Psoas muscle (tissue), 8 donors: ENCODE data around the gene HS3ST4. TPM values are rescaled to one million over a fixed set of nuclear protein-coding genes. Genes with fewer than 3 reads are reported as not detected.

ENCODE experiments used
- ATAC-seq, 4 donors: fragments of 200-7000 bp; cut with Tn5 transposase; one replicate each; pipeline ENCODE4 v1.9.1; 2020; ENCODE audit warnings: moderate library complexity in 3 of 4, mild to moderate bottlenecking in 2 of 4
- DNase-seq, 2 donors: peaks; one replicate each; pipeline ENCODE4 v3.0.0-alpha.2; 2020
- H3K27ac ChIP-seq: fragments of 200-600 bp; one replicate; pipeline ENCODE4 v1.8.0; 2022
- H3K27me3 ChIP-seq, 3 donors: fragments of 200-600 bp in 1 of 3; one replicate each; pipeline versions ENCODE4 v1.6.1 to v1.8.0; 2013 to 2022; ENCODE audit warnings: low read length in 2 of 3, mild to moderate bottlenecking in 2 of 3, moderate library complexity in 1 of 3; ENCODE audit not compliant: insufficient read depth in 3 of 3
- H3K36me3 ChIP-seq, 2 donors: fragments of 200-600 bp in 1 of 2; one replicate each; pipeline versions ENCODE4 v1.6.1 to v1.8.0; 2013 to 2022; ENCODE audit warnings: low read depth in 1 of 2, mild to moderate bottlenecking in 1 of 2, moderate library complexity in 1 of 2; ENCODE audit not compliant: insufficient read depth in 1 of 2
- H3K4me1 ChIP-seq: fragments of 200-600 bp; one replicate; pipeline ENCODE4 v1.8.0; 2022
- H3K4me3 ChIP-seq: fragments of 200-600 bp; one replicate; pipeline ENCODE4 v1.8.0; 2022; ENCODE audit warnings: mild to moderate bottlenecking
- H3K9me3 ChIP-seq: fragments of 200-600 bp; one replicate; pipeline ENCODE4 v1.8.0; 2022
- CTCF ChIP-seq: fragments of 200-600 bp; IDR thresholded peaks from one replicate; pipeline ENCODE4 v1.8.0; 2022; ENCODE audit warnings: antibody characterized with exemption
- WGBS, 3 donors: extraction: QIAGEN DNeasy Blood & Tissue Kit; methylation state at CpG; one replicate each; pipeline versions ENCODE4 v1.1.6 to v1.1.7; 2013; 5-methylcytosine and 5-hydroxymethylcytosine counted together
- intact Hi-C, 2 donors: fragments of 100-400 bp; cut with DNase I; formaldehyde crosslinking; loops; one replicate each; pipeline versions ENCODE4 v1.11.0 to v1.14.2; 2022
- polyA plus RNA-seq, 3 donors: library from polyadenylated mRNA; stranded (reverse); fragments of 200-250 nt; gene quantifications; one replicate each; pipeline ENCODE4 v1.2.3, GENCODE V29; 2013
- total RNA-seq, 4 donors: library from RNA; stranded (reverse); fragmentation: NEBNext Ultra II Directional in 2 of 4; extraction: Animal tissue kit (Norgen Biotek cat#: 25700) in 2 of 4; gene quantifications; one replicate each; pipeline versions ENCODE4 v1.2.1 to v1.2.4, GENCODE V29; 2021 to 2023
- donor health status: healthy with polysubstance abuse.
- donor health status: DM: no; HTN: no; CAD: no; lungs with moderate emphysema.
- donor health status: Bipolar disorder and iron deficiency.
- donor health status: healthy.
- donor health status: DM: yes; HTN: yes; CAD: no.
- donor health status: DM: no; HTN: no; CAD: no.
- donor health status: DM: no; HTN: no; CAD: no.
- donor health status: DM: yes; HTN: yes; CAD: no.

Gene HS3ST4
- total and polyA plus RNA-seq, 7 donors = 0.01 TPM; not detected in 6

DNA sequence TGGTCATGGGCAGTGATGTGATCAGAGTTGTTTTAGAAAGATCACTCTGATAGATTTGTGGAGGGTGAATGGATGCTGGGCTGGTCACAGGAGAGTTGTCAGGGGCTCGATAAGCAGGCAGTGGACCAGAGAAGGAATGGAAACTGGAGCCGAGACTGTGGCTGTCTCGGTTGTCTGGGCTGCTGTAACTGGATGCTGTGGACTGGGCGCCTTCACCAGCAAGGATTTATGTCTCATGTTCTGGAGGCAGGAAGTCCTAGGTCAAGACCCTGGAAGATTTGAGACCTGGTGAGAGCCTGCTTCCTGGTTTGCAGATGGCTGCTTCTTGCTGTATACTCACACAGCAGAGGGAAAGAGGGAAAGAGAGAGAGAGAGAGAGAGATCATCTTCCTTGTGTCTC is 203.6 kb downstream of the HS3ST4 start:
- no peak for DNase-seq
- no peak for TF ChIP-seq CTCF
- Histone ChIP-seq H3K27me3 (no peaks in the 10 kb centered on the region), H3K9me3 (no peaks in the 10 kb centered on the region), H3K36me3 (no peaks in the 10 kb centered on the region), H3K4me3 (no peak overlapping the region), H3K4me1 (no peaks in the 10 kb centered on the region), H3K27ac (no peak overlapping the region)
- intact Hi-C loops = no loop called here
- 30 to 33% (median 31%) methylated on average over 4 of the region's 4 CpGs for WGBS, 3 donors
- ATAC-seq = no peak

DNA sequence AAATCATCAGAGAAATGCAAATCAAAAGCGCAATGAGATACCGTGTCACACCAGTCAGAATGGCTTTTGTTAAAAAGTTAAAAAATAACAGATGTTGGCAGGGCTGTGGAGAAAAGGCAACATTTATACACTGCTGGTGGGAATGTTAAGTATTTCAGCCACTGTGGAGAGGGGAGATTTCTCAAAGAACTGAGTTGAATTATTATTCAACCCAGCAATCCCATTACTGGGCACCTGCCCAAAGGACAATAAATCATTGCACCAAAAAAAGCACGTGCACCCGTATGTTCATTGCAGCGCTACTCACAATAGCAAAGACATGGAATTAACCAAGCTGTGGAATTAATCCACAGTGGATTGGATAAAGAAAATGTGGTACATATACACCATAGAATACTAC is 204.7 kb downstream of the HS3ST4 start:
- no peak overlapping the region for H3K27ac ChIP-seq
- intact Hi-C loops = no loop called here
- no peaks in the 10 kb centered on the region for H3K27me3 ChIP-seq
- no peaks in the 10 kb centered on the region for H3K9me3 ChIP-seq
- whole genome bisulfite sequencing, 3 donors = 19 to 26% (median 25%) methylated on average over 5 of the region's 5 CpGs
- H3K4me3 ChIP-seq = no peak overlapping the region
- TF ChIP-seq CTCF = no peak
- no peak for ATAC-seq
- DNase-seq = no peak
- H3K36me3 ChIP-seq = no peaks in the 10 kb centered on the region
- no peaks in the 10 kb centered on the region for H3K4me1 ChIP-seq

DNA sequence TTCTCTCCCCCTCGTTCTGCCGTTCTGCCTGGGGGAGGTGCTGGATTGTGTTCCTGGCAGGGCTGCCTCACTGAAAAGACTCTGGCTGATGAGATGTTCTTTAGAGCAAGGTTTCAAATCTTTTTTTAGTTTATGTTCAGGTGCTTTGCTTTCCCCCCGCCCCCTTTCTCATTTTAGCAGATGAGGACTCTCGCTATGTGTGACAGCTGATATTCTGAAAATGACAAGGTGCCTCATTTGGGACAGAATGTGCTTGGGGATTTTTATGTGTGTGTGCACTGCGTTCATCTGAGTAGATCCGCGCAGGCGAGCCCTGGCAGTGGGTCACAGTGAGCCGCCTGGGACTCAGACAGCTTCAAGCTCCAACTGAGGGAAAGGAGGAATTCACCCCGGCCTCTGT is 205.9 kb downstream of the HS3ST4 start:
- no peaks in the 10 kb centered on the region for H3K4me1 ChIP-seq
- no peak overlapping the region for H3K4me3 ChIP-seq
- no peaks in the 10 kb centered on the region for H3K9me3 ChIP-seq
- DNase-seq = no peak
- H3K27me3 ChIP-seq = no peaks in the 10 kb centered on the region
- no peak overlapping the region for H3K27ac ChIP-seq
- no peak for ATAC-seq
- intact Hi-C loops = no loop called here
- no peaks in the 10 kb centered on the region for H3K36me3 ChIP-seq
- TF ChIP-seq CTCF = no peak
- WGBS, 3 donors = 39 to 52% (median 43%) methylated on average over 10 of the region's 10 CpGs

- no peak for DNase-seq
- WGBS, 3 donors = 82 to 85% (median 84%) methylated on average over 6 of the region's 6 CpGs
- TF ChIP-seq CTCF = no peak
These were observed 214.1 kb downstream of the HS3ST4 start for GRCh38 chr16:25905810-25906209.

GRCh38 chr16:25910971-25911370 is 219.2 kb downstream of the HS3ST4 start:
- H3K27ac ChIP-seq = no peak overlapping the region
- DNase-seq (no peak), ATAC-seq (no peak)
- 54 to 66% (median 59%) methylated on average over 2 of the region's 2 CpGs for WGBS, 3 donors
- H3K27me3 ChIP-seq = no peaks in the 10 kb centered on the region
- H3K9me3 ChIP-seq = no peaks in the 10 kb centered on the region
- no peaks in the 10 kb centered on the region for H3K4me1 ChIP-seq
- intact Hi-C loops = loop anchor here in 1 of 2 donors (5.0 kb wide), 1 partner anchor 1794 kb away; no protein-coding TSS in a partner anchor
- H3K36me3 ChIP-seq = no peaks in the 10 kb centered on the region
- TF ChIP-seq CTCF = no peak
- no peak overlapping the region for H3K4me3 ChIP-seq

More at GRCh38 chr16:25905810-25906209, 214.1 kb downstream of the HS3ST4 start:
- ATAC-seq = no peak
- intact Hi-C loops = no loop called here
- no peaks in the 10 kb centered on the region for H3K27me3 ChIP-seq
- no peak overlapping the region for H3K4me3 ChIP-seq
- no peaks in the 10 kb centered on the region for H3K4me1 ChIP-seq
- H3K9me3 ChIP-seq = no peaks in the 10 kb centered on the region
- H3K27ac ChIP-seq = no peak overlapping the region
- no peaks in the 10 kb centered on the region for H3K36me3 ChIP-seq
